DOHH2 (cell line): ENCODE results near the gene MIEN1.
"Not testable (repeated sequence)": the region's sequence is repeated elsewhere in the genome, so short reads cannot be mapped to it uniquely, and the experiment has no call there.

Source experiments
- H3F3A ChIP-seq: fragments of 200-600 bp; sonication (generic), shearing (Covaris generic); 2 replicates; pipeline ENCODE4 v1.6.0; 2016; ENCODE audit warnings: antibody characterized with exemption, mild to moderate bottlenecking; ENCODE audit not compliant: control insufficient read depth, insufficient read depth
- H3K27ac ChIP-seq: fragments of 200-600 bp; sonication (generic); 2 replicates; pipeline ENCODE4 v1.5.1; 2014; ENCODE audit warnings: low read depth, mild to moderate bottlenecking, low read length, moderate library complexity
- H3K27me3 ChIP-seq: fragments of 200-600 bp; sonication (generic); 2 replicates; pipeline ENCODE4 v1.6.1; 2014; ENCODE audit warnings: mild to moderate bottlenecking, low read length, mixed read lengths; ENCODE audit not compliant: control insufficient read depth
- H3K36me3 ChIP-seq: fragments of 200-600 bp; sonication (generic); 2 replicates; pipeline ENCODE4 v1.6.1; 2014; ENCODE audit warnings: mild to moderate bottlenecking, low read length, moderate library complexity, mixed read lengths; ENCODE audit not compliant: control insufficient read depth
- H3K4me1 ChIP-seq: fragments of 200-600 bp; sonication (generic); 2 replicates; pipeline ENCODE4 v1.6.1; 2014; ENCODE audit warnings: mild to moderate bottlenecking, low read length, mixed read lengths; ENCODE audit not compliant: control insufficient read depth
- H3K4me2 ChIP-seq: fragments of 200-600 bp; sonication (generic); 2 replicates; pipeline ENCODE4 v1.6.0; 2014; ENCODE audit warnings: mild to moderate bottlenecking, low read length, moderate library complexity
- H3K4me3 ChIP-seq: fragments of 200-600 bp; sonication (generic); 2 replicates; pipeline ENCODE4 v1.5.1; 2014; ENCODE audit warnings: mild to moderate bottlenecking, low read length, mixed read lengths
- H3K79me2 ChIP-seq: fragments of 200-600 bp; sonication (generic); 2 replicates; pipeline ENCODE4 v1.6.1; 2014; ENCODE audit warnings: mild to moderate bottlenecking, low read length, mixed read lengths; ENCODE audit not compliant: control insufficient read depth
- H3K9me2 ChIP-seq: fragments of 200-600 bp; sonication (generic); replicated peaks from 2 replicates; pipeline ENCODE4 v1.6.1; 2014; ENCODE audit warnings: mild to moderate bottlenecking, low read length, mixed read lengths; ENCODE audit not compliant: control insufficient read depth
- H3K9me3 ChIP-seq: fragments of 200-600 bp; sonication (generic); 2 replicates; pipeline ENCODE4 v1.6.1; 2014; ENCODE audit warnings: antibody characterized with exemption, low read length, mixed read lengths; ENCODE audit not compliant: control insufficient read depth, insufficient read depth
- H4K20me1 ChIP-seq: fragments of 200-600 bp; sonication (generic); 2 replicates; pipeline ENCODE4 v1.6.0; 2014; ENCODE audit warnings: low read depth, mild to moderate bottlenecking, antibody characterized with exemption, low read length, moderate library complexity; ENCODE audit not compliant: control insufficient read depth, insufficient read depth
- CTCF ChIP-seq: fragments of 200-600 bp; sonication (generic); IDR thresholded peaks from one replicate; pipeline ENCODE4 v1.5.1; 2014; ENCODE audit warnings: antibody characterized with exemption, mild to moderate bottlenecking, low read depth, low read length; ENCODE audit not compliant: poor library complexity, severe bottlenecking
- EZH2phosphoT487 ChIP-seq: fragments of 200-600 bp; sonication (generic); IDR thresholded peaks from 2 replicates; pipeline ENCODE4 v1.6.1; 2017; ENCODE audit warnings: borderline replicate concordance, mild to moderate bottlenecking, antibody characterized with exemption, low read length, moderate library complexity, mixed read lengths

Gene MIEN1

GRCh38 chr17:39701012-39701783 lies 29.1 kb downstream of the MIEN1 start:
- H3F3A ChIP-seq, result 0 out of 2 replicates have a peak, but pooled peaks cover 2% of the 10 kb centered on the region
- no peaks in the 10 kb centered on the region for H3K79me2 ChIP-seq
- no peaks in the 10 kb centered on the region for H3K36me3 ChIP-seq
- H3K4me2 ChIP-seq, result no peak overlapping the region
- no peak for TF ChIP-seq CTCF
- no peak for TF ChIP-seq EZH2phosphoT487
- H3K4me1 ChIP-seq, result peaks cover 4% of the 10 kb centered on the region; the same call in 1 of the 2 replicates
- peaks cover 19% of the 10 kb centered on the region for H3K27me3 ChIP-seq
- no peak overlapping the region for H3K4me3 ChIP-seq
- no peaks in the 10 kb centered on the region for H3K9me3 ChIP-seq
- H3K27ac ChIP-seq, result no peak overlapping the region
- H4K20me1 ChIP-seq, result no peaks in the 10 kb centered on the region
- no peaks in the 10 kb centered on the region for H3K9me2 ChIP-seq

DNA sequence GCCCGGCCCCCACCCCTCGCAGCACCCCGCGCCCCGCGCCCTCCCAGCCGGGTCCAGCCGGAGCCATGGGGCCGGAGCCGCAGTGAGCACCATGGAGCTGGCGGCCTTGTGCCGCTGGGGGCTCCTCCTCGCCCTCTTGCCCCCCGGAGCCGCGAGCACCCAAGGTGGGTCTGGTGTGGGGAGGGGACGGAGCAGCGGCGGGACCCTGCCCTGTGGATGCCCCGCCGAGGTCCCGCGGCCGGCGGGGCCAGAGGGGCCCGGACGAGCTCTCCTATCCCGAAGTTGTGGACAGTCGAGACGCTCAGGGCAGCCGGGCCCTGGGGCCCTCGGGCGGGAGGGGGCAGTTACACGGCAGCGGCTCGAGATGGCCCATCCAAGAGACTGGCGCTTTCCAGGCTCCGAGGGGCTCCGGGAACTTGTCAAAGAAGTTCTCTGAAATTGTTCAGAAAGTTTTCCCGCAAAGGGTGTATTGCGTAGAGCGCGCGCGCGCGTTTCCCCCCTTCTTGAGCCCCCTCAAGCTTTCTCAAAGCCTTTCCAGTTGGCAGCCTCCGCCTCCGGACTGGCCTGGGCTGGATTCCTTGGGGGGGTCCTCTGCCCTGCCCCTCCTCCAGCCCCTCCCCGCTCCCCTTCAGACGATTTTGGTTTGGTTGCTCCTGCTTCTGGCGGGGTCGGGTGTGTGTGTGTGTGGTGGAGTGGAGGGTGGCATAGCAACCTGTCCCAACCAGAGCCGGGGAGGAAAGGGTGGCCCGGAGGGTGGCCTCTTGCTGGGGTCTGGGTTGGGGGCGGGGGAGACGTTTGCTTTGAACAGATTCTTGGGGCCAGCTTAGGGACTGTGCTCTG lies 30.0 kb downstream of the MIEN1 start:
- H3F3A ChIP-seq, result 0 out of 2 replicates have a peak, but pooled peaks cover 2% of the 10 kb centered on the region
- no peak overlapping the region for H3K27ac ChIP-seq
- peaks cover 19% of the 10 kb centered on the region for H3K27me3 ChIP-seq
- peaks cover 4% of the 10 kb centered on the region; the same call in 1 of the 2 replicates for H3K4me1 ChIP-seq
- no peak overlapping the region for H3K4me3 ChIP-seq
- H4K20me1 ChIP-seq, result no peaks in the 10 kb centered on the region
- no peaks in the 10 kb centered on the region for H3K9me2 ChIP-seq
- no peaks in the 10 kb centered on the region for H3K9me3 ChIP-seq
- H3K4me2 ChIP-seq, result no peak overlapping the region
- no peak for TF ChIP-seq EZH2phosphoT487
- no peak for TF ChIP-seq CTCF
- no peaks in the 10 kb centered on the region for H3K79me2 ChIP-seq
- H3K36me3 ChIP-seq, result no peaks in the 10 kb centered on the region

DNA sequence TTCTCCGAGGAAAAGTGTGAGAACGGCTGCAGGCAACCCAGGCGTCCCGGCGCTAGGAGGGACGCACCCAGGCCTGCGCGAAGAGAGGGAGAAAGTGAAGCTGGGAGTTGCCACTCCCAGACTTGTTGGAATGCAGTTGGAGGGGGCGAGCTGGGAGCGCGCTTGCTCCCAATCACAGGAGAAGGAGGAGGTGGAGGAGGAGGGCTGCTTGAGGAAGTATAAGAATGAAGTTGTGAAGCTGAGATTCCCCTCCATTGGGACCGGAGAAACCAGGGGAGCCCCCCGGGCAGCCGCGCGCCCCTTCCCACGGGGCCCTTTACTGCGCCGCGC lies 30.5 kb downstream of the MIEN1 start, which contains the start of gene ERBB2:
TSS of gene ERBB2 (plus strand) at position 247 of the 330 bp plus-strand sequence. CDS start 175 bp downstream, outside the sequence.
- Histone ChIP-seq H3K4me1 (peaks cover 4% of the 10 kb centered on the region; the same call in 1 of the 2 replicates), H4K20me1 (no peaks in the 10 kb centered on the region), H3F3A (0 out of 2 replicates have a peak, but pooled peaks cover 2% of the 10 kb centered on the region), H3K9me3 (no peaks in the 10 kb centered on the region), H3K27me3 (peaks cover 19% of the 10 kb centered on the region), H3K27ac (no peak within 1 kb of the TSS), H3K4me2 (no peak within 1 kb of the TSS), H3K4me3 (no peak within 1 kb of the TSS), H3K36me3 (no peaks in the 10 kb centered on the region), H3K79me2 (no peaks in the 10 kb centered on the region), H3K9me2 (no peaks in the 10 kb centered on the region)
- TF ChIP-seq EZH2phosphoT487 (no peak), CTCF (no peak)

DNA sequence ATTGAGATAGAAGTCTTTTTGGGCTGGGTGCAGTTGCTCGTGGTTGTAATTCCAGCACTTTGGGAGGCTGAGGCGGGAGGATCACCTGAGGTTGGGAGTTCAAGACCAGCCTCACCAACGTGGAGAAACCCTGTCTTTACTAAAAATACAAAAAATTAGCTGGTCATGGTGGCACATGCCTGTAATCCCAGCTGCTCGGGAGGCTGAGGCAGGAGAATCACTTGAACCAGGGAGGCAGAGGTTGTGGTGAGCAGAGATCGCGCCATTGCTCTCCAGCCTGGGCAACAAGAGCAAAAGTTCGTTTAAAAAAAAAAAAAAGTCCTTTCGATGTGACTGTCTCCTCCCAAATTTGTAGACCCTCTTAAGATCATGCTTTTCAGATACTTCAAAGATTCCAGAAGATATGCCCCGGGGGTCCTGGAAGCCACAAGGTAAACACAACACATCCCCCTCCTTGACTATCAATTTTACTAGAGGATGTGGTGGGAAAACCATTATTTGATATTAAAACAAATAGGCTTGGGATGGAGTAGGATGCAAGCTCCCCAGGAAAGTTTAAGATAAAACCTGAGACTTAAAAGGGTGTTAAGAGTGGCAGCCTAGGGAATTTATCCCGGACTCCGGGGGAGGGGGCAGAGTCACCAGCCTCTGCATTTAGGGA lies 31.0 kb downstream of the MIEN1 start:
- not testable (repeated sequence) for H3K4me3 ChIP-seq, H3K79me2 ChIP-seq

More for the DNA sequence above, 31.0 kb downstream of the MIEN1 start:
- not testable (repeated sequence) for H3K4me1 ChIP-seq, H3K36me3 ChIP-seq, H3K27ac ChIP-seq, H3K9me3 ChIP-seq, H4K20me1 ChIP-seq, H3K9me2 ChIP-seq, H3K4me2 ChIP-seq, H3F3A ChIP-seq
- H3K27me3 ChIP-seq, result peaks cover 19% of the 10 kb centered on the region
